Thoracic aorta (tissue), 2 donors: ENCODE data around the gene LAMTOR5. TPM values are rescaled to one million over a fixed set of nuclear protein-coding genes. Genes with fewer than 3 reads are reported as not detected.

Experiments
- ATAC-seq: fragments of 150-250 bp; one replicate; pipeline ENCODE4 v1.8.0; 2017; ENCODE audit warnings: low read depth; ENCODE audit not compliant: insufficient number of reproducible peaks, low FRiP score
- DNase-seq: peaks from one replicate; pipeline ENCODE4 v3.0.0-alpha.2; 2020; ENCODE audit warnings: low spot score
- H3K27ac ChIP-seq, 2 donors: fragments of 200-600 bp; sonication (generic); 1 replicate in 1 of 2; 2 replicates in 1 of 2; pipeline ENCODE4 v1.5.1; 2016; ENCODE audit warnings: mild to moderate bottlenecking in 2 of 2, moderate library complexity in 2 of 2
- H3K27me3 ChIP-seq: fragments of 200-600 bp; sonication (generic); replicated peaks from 2 replicates; pipeline ENCODE4 v1.6.0; 2016; ENCODE audit warnings: mild to moderate bottlenecking; ENCODE audit not compliant: insufficient read depth
- H3K36me3 ChIP-seq: fragments of 200-600 bp; sonication (generic); one replicate; pipeline ENCODE4 v1.5.1; 2016
- H3K4me1 ChIP-seq, 2 donors: fragments of 200-600 bp; sonication (generic); 1 replicate in 1 of 2; 2 replicates in 1 of 2; pipeline versions ENCODE4 v1.5.1 to v1.6.0; 2016; ENCODE audit warnings: low read depth in 2 of 2, mild to moderate bottlenecking in 1 of 2; ENCODE audit not compliant: control insufficient read depth in 1 of 2
- H3K4me3 ChIP-seq: fragments of 200-600 bp; sonication (generic); 2 replicates; pipeline ENCODE4 v1.5.1; 2016; ENCODE audit warnings: mild to moderate bottlenecking
- H3K9me3 ChIP-seq: fragments of 200-600 bp; sonication (generic); 2 replicates; pipeline ENCODE4 v1.5.1; 2016
- CTCF ChIP-seq: fragments of 200-600 bp; sonication (generic); IDR thresholded peaks from one replicate; pipeline ENCODE4 v1.5.1; 2019; ENCODE audit warnings: antibody characterized with exemption
- total RNA-seq, 2 donors: library from RNA; depleted of rRNA; stranded (reverse); fragments of >200 nt; gene quantifications; one replicate each; pipeline versions ENCODE4 v1.1.0 to v1.2.3, GENCODE V29; 2016

The LAMTOR5 gene
- total RNA-seq, 2 donors from 2014 or later = 76.6 to 95.2 TPM

- Histone ChIP-seq H3K4me3 (no peak overlapping the region), H3K4me1 (peaks cover 0 to 8% of the 10 kb centered on the region in 2 donors), H3K27me3 (no peaks in the 10 kb centered on the region), H3K36me3 (no peaks in the 10 kb centered on the region), H3K9me3 (no peaks in the 10 kb centered on the region), H3K27ac (no peak overlapping the region)
- DNase-seq (no peak), ATAC-seq (no peak)
- TF ChIP-seq CTCF = no peak
Measured at GRCh38 chr1:110452330-110452729, 44.8 kb upstream of the LAMTOR5 start.

GRCh38 chr1:110450929-110451328 is 43.4 kb upstream of the LAMTOR5 start, which contains the start of gene PROK1:
TSS of gene PROK1 (plus strand) at chr1:110451149. CDS start at chr1:110451217, 68 bp downstream.
- DNase-seq (no peak), ATAC-seq (no peak)
- H3K9me3 ChIP-seq = no peaks in the 10 kb centered on the region
- no peak for TF ChIP-seq CTCF
- H3K36me3 ChIP-seq = no peaks in the 10 kb centered on the region
- H3K27me3 ChIP-seq = no peaks in the 10 kb centered on the region
- H3K4me3 ChIP-seq = no peak within 1 kb of the TSS
- H3K27ac ChIP-seq = no peak within 1 kb of the TSS
- peaks cover 0 to 8% of the 10 kb centered on the region in 2 donors for H3K4me1 ChIP-seq

- H3K9me3 ChIP-seq = no peaks in the 10 kb centered on the region
- TF ChIP-seq CTCF = no peak
- H3K4me1 ChIP-seq = peaks cover 0 to 8% of the 10 kb centered on the region in 2 donors
- H3K27ac ChIP-seq = no peak overlapping the region
- ATAC-seq (no peak), DNase-seq (no peak)
- no peaks in the 10 kb centered on the region for H3K36me3 ChIP-seq
- no peak overlapping the region for H3K4me3 ChIP-seq
- no peaks in the 10 kb centered on the region for H3K27me3 ChIP-seq
Measured at GRCh38 chr1:110449661-110450651, 42.5 kb upstream of the LAMTOR5 start.

- H3K9me3 ChIP-seq = no peaks in the 10 kb centered on the region
- no peak overlapping the region for H3K4me3 ChIP-seq
- ATAC-seq (no peak), DNase-seq (no peak)
- H3K27ac ChIP-seq = no peak overlapping the region
- H3K4me1 ChIP-seq = no peaks in the 10 kb centered on the region
- H3K36me3 ChIP-seq = no peaks in the 10 kb centered on the region
- no peak for TF ChIP-seq CTCF
- no peaks in the 10 kb centered on the region for H3K27me3 ChIP-seq
Measured at GRCh38 chr1:110444561-110444960, 37.1 kb upstream of the LAMTOR5 start.

- Histone ChIP-seq H3K27ac (no peak overlapping the region), H3K9me3 (no peaks in the 10 kb centered on the region), H3K36me3 (no peaks in the 10 kb centered on the region), H3K4me3 (no peak overlapping the region), H3K4me1 (no peaks in the 10 kb centered on the region), H3K27me3 (no peaks in the 10 kb centered on the region)
- no peak for TF ChIP-seq CTCF
- DNase-seq (no peak), ATAC-seq (no peak)
Measured at GRCh38 chr1:110443451-110443850, 36.0 kb upstream of the LAMTOR5 start.
